DMS153 (cell line): Measurements from ENCODE around the gene NR3C1.
A peak's percentile ranks its signal among the peaks of the same experiment; 100 is the strongest.

Source experiments
- DNase-seq: peaks from one replicate; lab custom pipeline; 2025; lab: John Stamatoyannopoulos, UW

NR3C1 gene

GRCh38 chr5:143403593-143404415, at the start of gene NR3C1:
NR3C1 (minus strand) TSS chr5:143403686; CDS start chr5:143400839, 2,847 bp downstream.
- DNase-seq = peak; percentile 29

DNA sequence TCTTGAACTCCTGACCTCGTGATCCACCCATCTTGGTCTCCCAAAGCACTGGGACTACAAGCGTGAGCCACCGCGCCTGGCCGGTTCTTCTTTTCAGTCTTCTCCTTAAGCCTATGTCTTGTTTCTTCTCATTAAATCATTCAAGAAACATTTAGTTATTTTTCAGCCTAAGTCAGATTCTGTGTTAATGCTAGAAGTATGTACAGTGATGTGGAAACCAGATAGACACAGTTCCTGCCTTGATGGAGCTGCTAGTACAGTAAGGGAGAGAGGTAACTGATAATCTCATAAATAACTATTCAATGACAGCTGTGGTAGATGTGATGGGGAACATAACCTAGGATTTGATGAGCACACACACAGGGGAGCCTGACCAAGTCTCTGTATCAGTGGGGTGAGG, 46.3 kb upstream of the NR3C1 start:
- DNase-seq = no peak

- DNase-seq = no peak
Measured at GRCh38 chr5:143448518-143448917, 45.0 kb upstream of the NR3C1 start.

DNA sequence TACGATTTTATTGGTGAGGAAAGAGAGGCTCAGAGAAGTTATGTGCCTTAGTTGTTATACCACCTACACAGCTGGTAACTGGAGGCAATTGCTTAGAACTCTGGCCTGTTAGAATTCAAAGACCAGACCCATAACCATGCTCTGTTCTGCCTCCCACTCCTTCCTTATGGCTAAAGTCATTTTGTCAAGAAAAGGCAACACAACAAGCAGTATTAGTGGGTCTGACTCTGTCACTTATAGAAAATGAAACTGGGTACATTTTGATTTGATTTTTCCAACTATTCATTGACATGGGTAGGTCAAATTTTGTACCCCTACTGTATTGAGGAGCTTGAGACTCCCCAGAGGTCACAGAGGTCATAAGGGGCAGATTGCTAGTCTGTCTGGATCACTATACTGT, 44.5 kb upstream of the NR3C1 start:
- no peak for DNase-seq

DNA sequence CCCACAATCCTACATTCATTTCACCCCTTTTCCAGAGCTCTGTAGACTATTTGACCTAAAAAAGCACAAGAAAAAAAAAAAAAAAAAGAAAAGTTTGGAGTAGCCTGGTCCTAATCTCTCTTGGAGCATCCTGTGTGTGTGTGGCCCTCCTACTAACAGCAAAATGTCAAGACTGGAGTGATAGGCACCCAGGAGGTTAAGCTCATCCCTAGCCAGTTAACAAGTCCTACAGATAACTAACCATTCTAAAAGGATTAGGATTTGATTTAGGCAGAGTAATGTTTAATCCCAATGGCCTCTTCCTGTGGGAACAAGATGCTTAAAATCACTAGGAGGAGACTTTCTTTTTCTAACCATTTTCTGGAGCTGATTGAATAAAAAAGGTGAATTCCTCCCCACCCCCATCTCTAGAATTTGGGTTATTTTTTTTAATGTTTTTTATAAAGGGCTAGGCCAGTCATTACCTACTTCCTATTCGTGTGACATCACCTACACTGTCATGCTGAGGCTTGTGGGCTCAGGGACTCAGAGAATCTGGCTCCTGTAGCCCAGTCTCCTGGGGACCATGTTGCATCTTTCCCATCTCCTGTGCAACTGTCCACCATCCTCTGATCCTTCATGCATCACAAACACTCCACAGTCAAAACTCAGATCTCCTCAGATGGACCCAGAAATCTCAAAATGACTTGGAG, 43.2 kb upstream of the NR3C1 start:
- DNase-seq = no peak

GRCh38 chr5:143445776-143446175, 42.3 kb upstream of the NR3C1 start:
- no peak for DNase-seq

- no peak for DNase-seq
Measured at GRCh38 chr5:143443330-143443729, 39.8 kb upstream of the NR3C1 start.

DNA sequence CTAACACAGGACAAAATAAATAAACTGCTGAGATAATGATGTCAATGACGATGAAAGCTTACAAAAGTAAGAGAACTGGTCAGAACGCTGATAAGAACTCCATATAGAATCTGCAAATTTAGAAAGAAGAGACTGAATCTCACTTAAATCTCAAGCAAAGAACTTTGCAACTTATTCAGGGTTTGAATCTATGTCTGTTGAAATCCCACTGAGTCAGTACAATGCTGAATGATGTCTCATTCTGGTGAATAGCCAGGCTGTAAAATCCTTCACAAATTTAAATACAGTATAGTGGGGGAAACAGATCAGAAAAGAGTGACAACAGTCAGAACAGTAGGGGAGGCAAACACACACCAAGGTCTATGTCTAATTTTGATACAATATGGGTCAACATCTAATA, 38.9 kb upstream of the NR3C1 start:
- DNase-seq = no peak

DNA sequence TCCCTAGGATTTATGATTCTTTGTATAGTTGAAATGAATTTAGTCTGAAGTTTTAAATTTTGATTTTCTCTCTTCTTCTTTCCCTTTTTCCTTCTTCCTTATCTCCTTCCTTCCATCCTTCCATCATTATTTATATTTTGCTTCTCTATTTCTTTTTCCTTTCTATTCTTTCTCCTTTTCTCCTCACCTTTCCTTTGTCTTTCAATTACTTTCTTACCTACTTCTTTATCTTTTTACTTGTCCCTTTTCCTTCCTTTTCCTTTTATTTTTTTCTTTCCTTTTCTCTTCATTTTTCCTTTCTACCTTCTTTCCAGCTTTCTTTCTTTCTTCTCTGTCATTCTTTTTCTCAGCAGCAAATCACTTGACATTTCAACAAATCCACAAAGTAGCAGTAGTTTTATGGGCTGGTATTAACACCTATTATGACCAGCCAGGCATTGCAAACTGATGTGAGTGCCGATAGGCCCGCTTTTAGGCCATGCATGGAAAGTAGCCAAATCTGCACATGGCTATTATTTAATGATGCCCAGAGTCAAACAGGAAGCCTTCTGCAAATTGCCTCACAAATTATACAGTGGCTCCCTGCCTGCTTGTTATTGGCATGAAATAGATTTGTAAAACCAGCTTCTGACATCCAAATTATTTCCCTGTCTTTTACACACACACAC, 37.1 kb upstream of the NR3C1 start:
- peak; percentile 61 for DNase-seq

- no peak for DNase-seq
Measured at GRCh38 chr5:143437666-143438273, 34.3 kb upstream of the NR3C1 start.

- DNase-seq = no peak
Measured at GRCh38 chr5:143436871-143437270, 33.4 kb upstream of the NR3C1 start.

DNA sequence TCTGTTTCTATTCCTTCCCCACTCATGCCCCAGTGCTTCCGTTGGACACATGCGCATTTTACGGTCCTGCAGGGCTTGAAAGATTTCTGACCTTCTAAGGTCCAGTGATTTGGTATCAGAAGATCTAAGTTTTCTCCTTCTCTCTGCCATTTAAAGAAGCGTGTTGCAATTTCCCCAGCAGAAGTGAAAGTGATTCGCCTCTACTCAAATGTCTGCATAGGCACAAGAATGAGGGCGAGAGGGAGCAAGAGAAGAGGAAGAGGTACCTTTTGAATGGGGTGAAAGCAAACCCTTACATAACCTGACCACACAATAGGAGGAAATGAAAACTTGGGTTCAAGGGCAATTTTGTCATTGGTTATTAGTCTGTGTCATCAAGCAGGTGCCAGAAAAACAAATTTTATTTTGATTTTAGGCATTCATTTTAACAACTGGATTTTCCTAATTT, 31.7 kb upstream of the NR3C1 start:
- DNase-seq = no peak

GRCh38 chr5:143434261-143435209, 31.0 kb upstream of the NR3C1 start:
- no peak for DNase-seq

DNA sequence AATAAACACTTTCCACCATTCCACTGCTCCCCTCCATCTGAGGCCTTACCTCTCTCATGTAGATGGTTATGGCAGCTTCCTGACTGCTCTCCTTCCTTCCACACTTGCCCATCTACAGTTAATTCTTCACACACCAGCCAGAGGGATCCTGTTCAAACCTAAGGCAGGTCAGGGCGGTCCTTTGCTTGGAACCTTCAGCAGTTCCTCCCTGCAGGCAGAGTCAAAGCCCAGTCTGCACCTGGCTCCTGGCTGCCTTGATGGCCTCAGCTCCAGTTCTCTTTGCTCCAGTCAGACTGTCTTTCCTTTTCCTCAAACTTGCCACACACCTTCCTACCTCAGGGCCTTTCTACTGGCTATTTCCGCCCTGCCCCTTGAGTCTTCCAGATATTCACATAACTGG, 30.2 kb upstream of the NR3C1 start:
- DNase-seq = no peak

GRCh38 chr5:143432658-143433239, 29.3 kb upstream of the NR3C1 start:
- DNase-seq = no peak

DNA sequence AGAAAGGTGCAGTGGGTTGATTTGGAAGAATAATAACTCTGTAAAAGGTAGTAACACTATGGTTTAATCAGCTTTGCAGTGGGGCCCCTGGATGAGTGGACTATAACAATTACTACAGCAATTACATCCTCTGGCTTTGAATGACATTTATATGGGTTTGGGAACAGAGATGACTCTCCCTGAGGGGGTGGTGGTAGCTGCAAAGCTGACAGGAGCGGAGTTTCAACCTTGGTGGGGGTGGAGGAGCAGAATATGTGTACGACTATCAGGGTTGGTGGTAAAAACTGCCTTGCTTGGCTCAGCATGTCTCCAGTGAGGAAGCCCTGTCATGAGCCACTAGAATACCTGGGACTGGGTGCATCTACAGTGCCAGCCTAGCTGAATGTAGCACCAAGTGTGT, 28.3 kb upstream of the NR3C1 start:
- DNase-seq = no peak

- DNase-seq = no peak
Measured at GRCh38 chr5:143428738-143429420, 25.4 kb upstream of the NR3C1 start.

DNA sequence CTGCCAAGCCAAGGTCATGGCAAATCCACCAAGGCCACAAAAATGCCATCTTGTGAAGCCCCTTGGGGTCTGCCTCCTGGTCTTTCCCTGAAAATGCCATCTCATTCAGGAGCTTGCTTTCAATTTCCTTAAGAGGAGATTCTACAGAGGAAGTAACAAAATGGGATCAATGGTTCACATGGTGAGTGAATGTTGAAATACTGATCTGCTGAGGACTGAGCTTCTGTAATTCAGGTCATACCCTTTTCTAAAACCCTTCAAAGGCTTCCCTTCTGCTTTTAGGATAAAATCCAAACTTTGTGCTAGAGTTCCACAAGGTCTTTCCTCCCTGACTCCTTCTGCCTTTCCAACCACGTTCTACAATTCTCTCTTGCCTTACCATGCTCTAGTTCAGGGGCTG, 24.7 kb upstream of the NR3C1 start:
- DNase-seq = no peak

- DNase-seq = no peak
Measured at GRCh38 chr5:143427122-143427735, 23.7 kb upstream of the NR3C1 start.

DNA sequence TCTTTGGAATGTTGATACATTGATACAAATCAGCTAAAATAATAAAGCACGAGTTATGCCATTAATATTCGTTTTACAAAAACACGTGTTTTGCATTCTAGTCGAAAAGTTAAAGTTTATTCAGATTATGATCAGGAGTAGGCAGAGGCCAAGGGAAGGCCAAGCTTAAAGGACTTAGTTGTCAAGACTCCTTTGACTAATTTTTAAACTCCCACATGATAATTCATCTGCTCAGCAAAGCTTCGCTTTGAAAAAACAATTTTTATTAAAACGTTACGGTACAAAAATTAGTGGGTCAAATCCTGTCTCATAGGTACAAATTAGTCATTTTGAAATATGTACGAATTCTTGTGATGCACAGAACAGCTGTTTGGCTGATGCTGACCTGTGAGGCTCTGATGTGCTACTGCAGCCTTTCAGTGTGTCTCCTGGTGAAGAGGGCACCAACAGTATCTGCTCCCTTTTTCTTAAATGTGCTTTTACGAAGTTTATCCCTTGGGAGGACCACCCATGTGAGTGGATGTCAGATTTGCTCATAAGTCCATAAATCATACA, 23.0 kb upstream of the NR3C1 start:
- no peak for DNase-seq
